GM12878 (cell line): ENCODE measurements around the gene B4GALT4.

ENCODE experiments used
- BRCA1 ChIP-seq: IDR thresholded peaks from 2 replicates; pipeline ENCODE4 v1.6.1; 2011; ENCODE audit warnings: low read depth, low read length, improper control_type of control experiment
- CTCF ChIP-seq, 3 experiments: IDR thresholded peaks in 2 of 3; conservative IDR thresholded peaks in 1 of 3; 2 replicates each; pipeline ENCODE4 v1.5.1; 2011; ENCODE audit warnings: low read depth in 3 of 3, low read length in 3 of 3, mild to moderate bottlenecking in 3 of 3, control low read depth in 2 of 3, moderate library complexity in 2 of 3, inconsistent platforms in 1 of 3, mixed read lengths in 1 of 3; ENCODE audit not compliant: control insufficient read depth in 2 of 3, insufficient read depth in 1 of 3; ENCODE audit errors: extremely low read depth in 1 of 3
- MAX ChIP-seq: IDR thresholded peaks from 2 replicates; pipeline ENCODE4 v1.6.1; 2012; ENCODE audit warnings: low read depth, low read length, improper control_type of control experiment
- POLR2A ChIP-seq: IDR thresholded peaks from 2 replicates; pipeline ENCODE4 v1.6.1; 2011; ENCODE audit warnings: low read depth, mild to moderate bottlenecking, low read length
- POLR2AphosphoS2 ChIP-seq: IDR thresholded peaks from 2 replicates; pipeline ENCODE4 v1.6.1; 2011; ENCODE audit warnings: low read depth, mild to moderate bottlenecking, low read length, improper control_type of control experiment, moderate library complexity
- RCOR1 ChIP-seq: conservative IDR thresholded peaks from 2 replicates; pipeline ENCODE4 v1.6.1; 2012; ENCODE audit warnings: low read depth, low read length, improper control_type of control experiment
- SMARCA5 ChIP-seq: fragments of 450-650 bp; IDR thresholded peaks from 2 replicates; pipeline ENCODE4 v1.6.1; 2017; ENCODE audit warnings: mild to moderate bottlenecking
- TAF1 ChIP-seq: IDR thresholded peaks from 2 replicates; pipeline ENCODE4 v1.6.1; 2011; ENCODE audit warnings: mild to moderate bottlenecking, low read depth, low read length, borderline replicate concordance
- YY1 ChIP-seq: IDR thresholded peaks from 2 replicates; pipeline ENCODE4 v1.6.1; 2011; ENCODE audit warnings: low read depth, mild to moderate bottlenecking, low read length
- ZNF592 ChIP-seq: fragments of 450-650 bp; IDR thresholded peaks from 2 replicates; pipeline ENCODE4 v1.6.1; 2017; ENCODE audit warnings: mild to moderate bottlenecking, moderate library complexity

- TF ChIP-seq POLR2A (no peak), CTCF (IDR thresholded peaks at IDR 0.05 in 2 of 3, conservative IDR thresholded peaks at IDR 0.05 in 1 of 3; ENCODE audit: control insufficient read depth in 2 of 3, extremely low read depth in 1 of 3, insufficient read depth in 1 of 3, low read depth in 3 of 3, low read length in 3 of 3) (no peak), TAF1 (no peak), MAX (no peak), RCOR1 (no peak), ZNF592 (no peak), POLR2AphosphoS2 (no peak), SMARCA5 (no peak), BRCA1 (no peak), YY1 (no peak)
Observed at GRCh38 chr3:119220970-119221667, 19.6 kb downstream of the B4GALT4 start.
